Activated CD8-positive, alpha-beta T cell treated with anti-CD3 and anti-CD28 coated beads for 36 hours (primary cell): ENCODE results near the gene PPP1R15A. TPM values are rescaled to one million over a fixed set of nuclear protein-coding genes. Genes with fewer than 3 reads are reported as not detected.
"Not testable (repeated sequence)": the region's sequence is repeated elsewhere in the genome, so short reads cannot be mapped to it uniquely, and the experiment has no call there.

ENCODE experiments used
- ATAC-seq: fragments of 200-7000 bp; cut with Tn5 transposase; one replicate; pipeline ENCODE4 v1.10.0; 2021; ENCODE audit warnings: mild to moderate bottlenecking, moderate library complexity
- CTCF ChIA-PET: fragments of 350-600 bp; sonication (Branson Sonifier 250); formaldehyde crosslinking; loops from one replicate; lab custom pipeline; 2021; ENCODE audit warnings: antibody characterized with exemption; lab: Charles Lee
- POLR2A ChIA-PET: fragments of 350-600 bp; sonication (Branson Sonifier 250); formaldehyde crosslinking; loops from one replicate; lab custom pipeline; 2021; ENCODE audit warnings: antibody characterized with exemption; lab: Charles Lee
- DNase-seq: peaks from one replicate; pipeline ENCODE4 v3.0.0-alpha.2; 2020
- H3K27ac Mint-ChIP-seq: one replicate; pipeline ENCODE4 v1.8.0; 2021; ENCODE audit warnings: mild to moderate bottlenecking, mixed read lengths
- H3K27me3 Mint-ChIP-seq: one replicate; pipeline ENCODE4 v1.8.0; 2021; ENCODE audit warnings: mixed read lengths
- H3K36me3 Mint-ChIP-seq: one replicate; pipeline ENCODE4 v1.8.0; 2021; ENCODE audit warnings: low read depth, mixed read lengths
- H3K4me1 Mint-ChIP-seq: one replicate; pipeline ENCODE4 v1.8.0; 2021; ENCODE audit warnings: low read depth, mixed read lengths
- H3K4me3 Mint-ChIP-seq: one replicate; pipeline ENCODE4 v1.8.0; 2021; ENCODE audit warnings: mild to moderate bottlenecking, moderate library complexity, mixed read lengths
- H3K9me3 Mint-ChIP-seq: one replicate; pipeline ENCODE4 v1.8.0; 2021; ENCODE audit warnings: mixed read lengths
- CTCF ChIP-seq: fragments of 200-600 bp; IDR thresholded peaks from one replicate; pipeline ENCODE4 v1.8.0; 2022; ENCODE audit warnings: antibody characterized with exemption, mild to moderate bottlenecking
- intact Hi-C: fragments of 100-400 bp; cut with micrococcal nuclease; formaldehyde crosslinking; loops from one replicate; pipeline ENCODE4 v1.10.0; 2022
- total RNA-seq, 2 experiments: library from RNA; stranded (reverse); gene quantifications; one replicate each; pipeline ENCODE4 v1.2.3, GENCODE V29; 2021

Gene PPP1R15A
- total RNA-seq, 2 experiments from 2014 or later: 77.8 to 81.2 TPM

DNA sequence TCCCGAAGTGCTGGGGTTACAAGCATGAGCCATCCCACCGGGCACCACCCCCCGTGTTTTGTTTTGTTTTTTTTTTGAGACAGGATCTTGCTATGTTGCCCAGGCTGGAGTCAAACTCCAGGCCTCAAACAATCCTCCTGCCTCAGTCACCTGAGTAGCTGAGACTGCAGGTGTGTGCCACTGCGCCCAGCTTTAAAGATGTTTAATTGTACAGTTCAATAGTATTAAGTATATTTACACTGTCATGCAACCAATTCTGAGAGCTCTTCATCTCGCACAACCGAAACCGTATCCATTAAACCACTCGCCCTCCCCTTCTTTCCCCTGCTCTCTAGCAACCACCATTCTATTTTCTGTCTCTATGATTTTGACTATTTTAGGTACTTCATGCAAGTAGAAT lies 43.5 kb downstream of the PPP1R15A start:
- intact Hi-C loops: no loop called here
- CTCF ChIA-PET: interaction anchor here (1.3 kb wide), 1 partner anchor 16 kb away, joined by 4 read pairs; the partner anchor contains the start of gene NUCB1
- peaks cover 38% of the 10 kb centered on the region for H3K36me3 Mint-ChIP-seq
- H3K27me3 Mint-ChIP-seq: no peaks in the 10 kb centered on the region
- H3K27ac Mint-ChIP-seq: no peak overlapping the region
- DNase-seq (no peak), ATAC-seq (no peak)
- no peak for TF ChIP-seq CTCF
- no peak overlapping the region for H3K4me3 Mint-ChIP-seq
- no peaks in the 10 kb centered on the region for H3K4me1 Mint-ChIP-seq
- no peaks in the 10 kb centered on the region for H3K9me3 Mint-ChIP-seq
- POLR2A ChIA-PET: interaction anchor here (1.7 kb wide), 1 partner anchor 17 kb away, joined by 3 read pairs; the partner anchor contains the start of gene TULP2

GRCh38 chr19:48918071-48918470 lies 45.9 kb downstream of the PPP1R15A start:
- no peak for TF ChIP-seq CTCF
- Mint-ChIP-seq H3K27me3 (no peaks in the 10 kb centered on the region), H3K27ac (no peak overlapping the region), H3K4me1 (no peaks in the 10 kb centered on the region), H3K36me3 (peaks cover 31% of the 10 kb centered on the region), H3K9me3 (no peaks in the 10 kb centered on the region), H3K4me3 (no peak overlapping the region)
- ChIA-PET CTCF (interaction anchor here (1.6 kb wide), 1 partner anchor 75 kb away, joined by 4 read pairs; the partner anchor contains the start of genes GYS1 and RUVBL2), POLR2A (interaction anchor here (0.7 to 1.1 kb wide), 2 partner anchors 11 to 103 kb away, joined by 3 to 4 read pairs; no protein-coding TSS in a partner anchor)
- DNase-seq (no peak), ATAC-seq (no peak)
- intact Hi-C loops: no loop called here

GRCh38 chr19:48918801-48919247 lies 46.6 kb downstream of the PPP1R15A start:
- H3K9me3 Mint-ChIP-seq: no peaks in the 10 kb centered on the region
- POLR2A ChIA-PET: interaction anchor here (0.6 to 1.1 kb wide), 4 partner anchors 8 to 104 kb away, joined by 3 to 4 read pairs (median 3); no protein-coding TSS in a partner anchor
- intact Hi-C loops: no loop called here
- TF ChIP-seq CTCF: no peak
- H3K4me1 Mint-ChIP-seq: no peaks in the 10 kb centered on the region
- peaks cover 30% of the 10 kb centered on the region for H3K36me3 Mint-ChIP-seq
- H3K4me3 Mint-ChIP-seq: no peak overlapping the region
- no peaks in the 10 kb centered on the region for H3K27me3 Mint-ChIP-seq
- CTCF ChIA-PET: interaction anchor here (2.0 kb wide), 1 partner anchor 52 kb away, joined by 8 read pairs; no protein-coding TSS in a partner anchor
- H3K27ac Mint-ChIP-seq: no peak overlapping the region
- peak; percentile 42 for DNase-seq
- ATAC-seq: peak; percentile 85

DNA sequence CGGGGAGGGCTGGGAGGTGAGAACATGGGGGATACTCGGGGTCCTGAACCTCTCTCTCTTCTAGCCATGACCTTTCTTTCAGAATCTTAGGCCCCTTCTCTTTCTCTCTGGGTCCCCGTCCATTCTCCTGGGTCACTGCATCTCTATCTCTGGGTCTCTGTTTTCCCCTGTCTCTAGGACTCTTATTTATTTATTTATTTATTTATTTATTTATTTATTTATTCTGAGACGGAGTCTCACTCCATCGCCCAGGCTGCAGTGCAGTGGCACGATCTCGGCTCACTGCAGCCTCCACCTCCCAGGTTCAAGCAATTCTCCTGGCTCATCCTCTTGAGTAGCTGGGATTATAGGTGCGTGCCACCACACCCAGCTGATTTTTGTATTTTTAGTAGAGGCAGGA lies 47.0 kb downstream of the PPP1R15A start:
- peaks cover 26% of the 10 kb centered on the region for H3K36me3 Mint-ChIP-seq
- ATAC-seq, H3K27ac Mint-ChIP-seq, H3K4me3 Mint-ChIP-seq, DNase-seq, H3K27me3 Mint-ChIP-seq, H3K4me1 Mint-ChIP-seq, H3K9me3 Mint-ChIP-seq, intact Hi-C loops: not testable (repeated sequence)
- POLR2A ChIA-PET: interaction anchor here (0.6 to 1.1 kb wide), 3 partner anchors 8 to 17 kb away, joined by 3 read pairs; no protein-coding TSS in a partner anchor
- CTCF ChIA-PET: interaction anchor here (2.0 kb wide), 1 partner anchor 51 kb away, joined by 8 read pairs; no protein-coding TSS in a partner anchor

DNA sequence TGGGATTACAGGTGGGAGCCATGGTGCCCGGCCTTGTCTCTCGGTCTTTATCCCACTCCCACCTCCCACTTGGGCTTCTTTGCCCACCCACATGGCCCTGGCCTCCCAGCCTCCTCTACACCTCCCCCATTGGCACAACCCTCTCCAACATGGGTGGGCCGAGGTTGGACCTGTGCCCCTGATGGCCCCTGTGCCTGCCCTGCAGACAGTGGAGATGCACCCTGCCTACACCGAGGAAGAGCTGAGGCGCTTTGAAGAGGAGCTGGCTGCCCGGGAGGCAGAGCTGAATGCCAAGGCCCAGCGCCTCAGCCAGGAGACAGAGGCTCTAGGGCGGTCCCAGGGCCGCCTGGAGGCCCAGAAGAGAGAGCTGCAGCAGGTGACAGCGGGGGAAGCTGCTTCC lies 48.7 kb downstream of the PPP1R15A start:
- TF ChIP-seq CTCF: no peak
- H3K27me3 Mint-ChIP-seq: no peaks in the 10 kb centered on the region
- no peak for DNase-seq
- ChIA-PET CTCF (no interaction called here), POLR2A (no interaction called here)
- intact Hi-C loops: no loop called here
- ATAC-seq: no peak
- no peak overlapping the region for H3K4me3 Mint-ChIP-seq
- peaks cover 20% of the 10 kb centered on the region for H3K36me3 Mint-ChIP-seq
- no peak overlapping the region for H3K27ac Mint-ChIP-seq
- H3K9me3 Mint-ChIP-seq: no peaks in the 10 kb centered on the region
- no peaks in the 10 kb centered on the region for H3K4me1 Mint-ChIP-seq
